NCI-H345 treated with DMSO at 0.1 percent for 48 hours (cell line): ENCODE measurements around the gene CFB.
"Not testable (repeated sequence)": the region's sequence is repeated elsewhere in the genome, so short reads cannot be mapped to it uniquely, and the experiment has no call there.

Experiments used
- DNase-seq: peaks from one replicate; lab custom pipeline; 2025; ENCODE audit not compliant: unreplicated experiment; lab: John Stamatoyannopoulos, UW

The CFB gene

DNA sequence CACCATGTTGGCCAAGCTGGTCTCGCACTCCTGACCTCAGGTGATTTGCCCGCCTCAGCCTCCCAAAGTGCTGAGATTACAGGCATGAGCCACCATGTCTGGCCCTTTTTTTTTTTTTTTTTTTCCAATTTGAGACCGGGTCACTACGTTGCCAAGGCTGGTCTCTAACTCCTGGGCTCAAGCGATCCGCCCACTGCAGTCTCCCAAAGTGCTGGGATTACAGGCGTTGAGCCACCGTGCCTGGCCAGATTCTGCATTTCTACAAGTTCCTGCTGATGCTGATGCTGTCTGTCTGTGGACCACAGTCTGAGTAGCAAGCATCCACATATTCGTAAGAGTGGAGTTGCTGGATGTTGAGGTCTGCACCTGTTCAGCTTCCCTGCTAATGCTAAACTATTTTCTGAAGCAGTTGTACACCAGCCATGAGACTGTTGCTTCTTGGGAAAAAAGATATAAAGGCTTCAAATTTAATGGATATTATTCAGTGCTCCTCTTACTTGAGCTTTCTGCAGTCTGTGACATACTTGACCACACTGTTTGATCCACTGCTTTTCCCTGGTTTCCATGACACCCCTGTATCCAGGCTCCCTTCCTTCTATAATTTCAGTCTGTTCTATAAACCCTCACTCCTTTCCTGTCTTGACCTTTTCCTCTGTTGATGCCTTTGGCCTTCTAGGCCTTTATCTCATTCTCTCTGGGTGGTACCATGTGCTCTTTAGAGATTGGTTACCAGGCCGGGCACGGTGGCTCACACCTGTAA is 33.9 kb upstream of the CFB start:
- no peak for DNase-seq

GRCh38 chr6:31915351-31915750 is 30.5 kb upstream of the CFB start:
- DNase-seq = no peak

DNA sequence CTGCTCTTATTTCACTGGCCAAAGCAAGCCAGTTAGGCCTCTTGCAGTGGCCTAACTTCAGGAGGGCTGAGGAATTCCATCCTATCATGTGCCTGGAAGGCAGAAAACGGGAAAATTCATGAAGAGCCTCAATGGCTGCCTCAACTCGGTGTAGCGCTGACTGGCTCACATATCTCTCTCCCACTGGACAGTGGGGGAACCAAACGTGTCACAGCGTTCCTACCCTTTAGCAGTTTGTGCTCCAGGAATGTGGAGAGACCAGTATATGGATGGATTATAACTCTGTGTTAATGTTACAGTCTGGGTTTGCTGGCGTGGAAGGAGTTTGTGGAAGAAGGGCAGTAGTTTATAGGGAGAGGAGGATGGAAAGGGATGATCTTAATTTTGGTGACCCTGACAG is 30.1 kb upstream of the CFB start:
- DNase-seq = no peak

DNA sequence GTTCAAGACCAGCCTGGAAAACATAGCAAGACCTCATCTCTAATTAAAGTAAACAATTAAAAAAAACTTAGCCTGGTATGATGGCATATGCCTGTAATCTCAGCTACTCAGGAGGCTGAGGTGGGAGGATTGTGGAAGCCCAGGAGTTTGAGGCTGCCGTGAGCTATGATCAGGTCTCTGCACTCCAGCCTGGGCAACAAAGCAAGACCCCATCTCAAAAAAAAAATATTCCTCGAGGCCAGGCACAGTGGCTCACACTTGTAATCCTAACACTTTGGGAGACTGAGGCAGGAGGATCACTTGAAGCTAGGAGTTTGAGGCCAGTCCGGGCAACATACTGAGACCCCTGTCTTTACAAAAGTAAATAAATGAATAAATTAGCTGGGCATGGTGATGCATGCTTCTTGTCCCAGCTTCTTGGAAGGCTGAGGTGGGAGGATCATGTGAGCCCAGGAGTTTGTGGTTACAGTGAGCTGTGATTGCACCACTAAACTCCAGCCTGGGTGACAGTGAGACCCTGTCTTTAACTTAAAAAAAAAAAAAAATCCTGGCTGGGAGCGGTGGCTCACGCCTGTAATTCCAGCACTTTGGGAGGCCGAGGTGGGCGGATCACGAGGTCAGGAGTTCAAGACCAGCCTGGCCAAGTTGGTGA is 27.7 kb upstream of the CFB start:
- no peak for DNase-seq

DNA sequence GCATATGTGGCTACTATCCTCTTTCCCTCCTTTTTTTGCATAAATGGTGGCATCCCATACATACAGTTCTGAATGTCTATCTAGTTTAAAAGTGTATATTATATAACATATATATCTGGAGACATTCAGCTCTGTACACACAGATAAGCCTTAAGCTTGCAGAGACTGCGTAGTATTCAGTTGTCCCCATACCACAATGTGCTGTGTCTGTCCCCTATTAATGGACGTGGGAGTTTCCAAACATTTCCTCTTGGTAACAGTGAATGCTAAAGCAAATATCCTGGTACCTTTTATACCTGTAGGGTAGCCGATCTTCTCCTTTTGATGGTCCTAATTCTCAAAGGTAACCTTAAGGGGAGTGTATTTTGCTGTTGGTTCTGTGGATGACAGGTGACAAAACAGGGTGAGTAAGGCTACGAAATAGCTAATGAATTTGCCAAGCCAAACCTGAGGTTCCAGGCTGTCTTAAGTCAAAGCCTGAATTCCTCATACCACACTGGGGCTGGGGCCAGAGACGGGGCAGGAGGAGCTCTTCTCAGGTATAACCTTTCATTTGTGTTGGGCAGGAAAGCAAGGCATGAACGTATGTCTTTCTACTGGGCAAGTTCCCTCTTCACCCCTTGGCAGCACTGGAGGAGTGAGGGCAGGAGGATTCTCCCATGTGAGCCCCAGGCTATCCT is 26.1 kb upstream of the CFB start:
- no peak for DNase-seq

DNA sequence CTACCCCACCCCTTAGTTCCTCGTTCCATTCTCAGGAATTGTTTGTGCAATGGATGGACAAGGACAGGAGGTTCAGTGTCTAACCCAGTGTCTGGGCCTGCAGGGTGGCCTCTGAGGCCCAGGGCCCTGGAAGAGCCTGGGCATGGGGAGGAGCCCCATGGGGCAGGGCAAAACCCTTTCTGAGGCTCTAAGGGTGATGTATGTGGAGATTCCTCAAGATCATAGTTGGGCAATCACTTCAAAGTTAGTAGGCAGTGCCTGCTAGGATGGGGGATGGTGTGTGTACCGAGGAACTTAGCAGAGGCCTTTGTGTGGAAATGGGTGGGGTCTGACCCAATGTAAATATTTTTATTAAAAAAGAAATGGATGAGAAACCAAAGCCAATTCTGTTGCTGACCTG is 25.1 kb upstream of the CFB start:
- DNase-seq = no peak

DNA sequence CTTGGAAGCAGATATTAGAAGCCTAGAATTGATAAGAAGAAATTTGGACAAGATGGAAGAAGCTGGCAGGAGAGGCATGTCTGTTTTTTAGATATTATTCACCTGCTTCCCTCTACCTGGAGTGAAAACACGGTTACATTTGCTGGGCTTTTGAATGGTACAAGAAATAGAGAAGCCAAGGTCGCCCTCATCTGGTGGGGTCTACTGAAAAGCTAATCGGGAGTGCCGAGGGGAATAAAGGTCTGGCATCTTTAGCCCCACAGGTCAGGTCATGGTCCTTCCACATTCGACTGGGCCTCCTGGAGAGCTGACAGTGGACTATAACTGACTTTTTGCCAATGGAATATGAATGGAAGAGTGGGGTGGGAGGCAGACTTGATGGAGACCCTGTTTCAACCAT is 23.0 kb upstream of the CFB start:
- DNase-seq = no peak

GRCh38 chr6:31927242-31927862 is 18.5 kb upstream of the CFB start, which contains the start of gene C2:
TSS of gene C2 (plus strand) at chr6:31927717. CDS start at chr6:31927753, 36 bp downstream.
- no peak for DNase-seq

DNA sequence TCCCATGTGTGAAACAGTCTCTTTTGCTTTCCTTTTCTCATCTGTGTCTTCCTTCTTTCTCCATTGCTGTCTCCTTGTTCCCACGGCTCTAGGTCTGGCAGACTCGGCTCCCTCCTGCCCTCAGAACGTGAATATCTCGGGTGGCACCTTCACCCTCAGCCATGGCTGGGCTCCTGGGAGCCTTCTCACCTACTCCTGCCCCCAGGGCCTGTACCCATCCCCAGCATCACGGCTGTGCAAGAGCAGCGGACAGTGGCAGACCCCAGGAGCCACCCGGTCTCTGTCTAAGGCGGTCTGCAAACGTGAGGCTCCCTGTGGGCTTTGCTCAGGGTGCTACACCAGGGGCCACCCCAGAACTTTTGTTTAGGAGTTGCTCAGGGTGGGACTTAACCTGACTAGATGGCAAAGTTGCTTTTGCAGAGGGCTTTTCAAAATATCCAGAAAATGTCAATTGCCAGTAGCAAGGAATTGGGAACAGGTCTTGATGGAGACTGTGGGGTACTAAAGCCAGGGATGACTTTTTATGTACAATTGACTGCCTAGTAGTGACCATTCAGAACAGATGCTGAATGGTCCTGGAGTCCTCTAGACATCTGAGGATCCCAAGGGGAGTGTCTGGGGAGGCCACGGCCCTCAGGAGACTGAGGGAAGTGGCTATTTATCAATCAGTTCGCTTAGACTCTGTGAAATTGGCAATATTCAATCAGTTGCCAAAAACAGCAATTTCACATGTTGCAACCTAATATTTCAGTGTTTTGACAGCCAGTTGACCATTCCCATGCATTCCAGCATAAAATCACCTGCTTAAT is 17.8 kb upstream of the CFB start:
- DNase-seq = no peak

- DNase-seq = no peak
Observed at GRCh38 chr6:31928672-31928939, 17.3 kb upstream of the CFB start.

DNA sequence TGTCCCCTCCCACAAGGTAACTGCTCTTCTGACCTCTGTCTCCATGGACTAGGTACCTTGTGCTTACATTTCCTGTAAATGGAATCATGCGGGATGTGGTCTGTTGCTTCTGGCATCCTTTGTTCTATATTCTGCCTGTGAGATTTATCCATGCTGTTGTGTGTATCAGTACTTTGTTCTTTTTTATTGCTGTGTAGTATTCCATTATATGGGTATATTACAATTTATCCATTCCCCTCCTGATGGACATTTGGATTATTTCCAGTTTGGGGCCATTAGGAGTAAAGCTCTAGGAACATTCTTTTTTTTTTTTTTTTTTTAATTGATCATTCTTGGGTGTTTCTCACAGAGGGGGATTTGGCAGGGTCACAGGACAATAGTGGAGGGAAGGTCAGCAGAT is 14.9 kb upstream of the CFB start:
- DNase-seq = no peak

- DNase-seq = not testable (repeated sequence)
Observed at GRCh38 chr6:31932137-31932536, 13.8 kb upstream of the CFB start.

DNA sequence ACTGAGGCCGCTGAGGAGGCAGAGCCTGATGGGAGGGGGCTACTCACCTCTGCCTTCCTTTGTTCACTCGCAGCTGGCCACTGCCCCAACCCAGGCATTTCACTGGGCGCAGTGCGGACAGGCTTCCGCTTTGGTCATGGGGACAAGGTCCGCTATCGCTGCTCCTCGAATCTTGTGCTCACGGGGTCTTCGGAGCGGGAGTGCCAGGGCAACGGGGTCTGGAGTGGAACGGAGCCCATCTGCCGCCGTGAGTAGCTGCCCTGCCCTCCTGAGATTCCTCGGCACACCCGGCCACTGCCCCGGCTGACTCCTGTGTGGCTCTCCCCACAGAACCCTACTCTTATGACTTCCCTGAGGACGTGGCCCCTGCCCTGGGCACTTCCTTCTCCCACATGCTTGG is 12.4 kb upstream of the CFB start:
- DNase-seq = no peak

DNA sequence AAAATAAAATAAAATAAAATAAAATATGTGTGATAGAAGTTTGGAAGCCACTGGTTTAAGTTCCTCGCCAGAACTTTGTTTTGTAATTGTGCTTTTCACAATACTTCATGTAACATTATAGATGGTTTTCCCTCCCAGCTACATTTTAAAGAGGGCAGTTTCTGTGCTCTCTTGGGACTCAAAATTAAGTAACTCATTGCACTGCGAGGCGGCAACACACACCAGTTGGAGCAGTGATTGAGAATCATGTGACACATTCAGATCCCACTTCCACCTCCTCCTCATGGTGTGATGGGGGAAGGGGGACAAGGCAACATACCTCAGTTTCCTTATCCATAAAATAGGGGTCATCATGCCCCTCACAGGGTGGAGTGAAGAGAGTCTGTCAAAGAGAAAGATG is 10.9 kb upstream of the CFB start:
- no peak for DNase-seq

GRCh38 chr6:31935823-31936222 is 10.1 kb upstream of the CFB start:
- no peak for DNase-seq

DNA sequence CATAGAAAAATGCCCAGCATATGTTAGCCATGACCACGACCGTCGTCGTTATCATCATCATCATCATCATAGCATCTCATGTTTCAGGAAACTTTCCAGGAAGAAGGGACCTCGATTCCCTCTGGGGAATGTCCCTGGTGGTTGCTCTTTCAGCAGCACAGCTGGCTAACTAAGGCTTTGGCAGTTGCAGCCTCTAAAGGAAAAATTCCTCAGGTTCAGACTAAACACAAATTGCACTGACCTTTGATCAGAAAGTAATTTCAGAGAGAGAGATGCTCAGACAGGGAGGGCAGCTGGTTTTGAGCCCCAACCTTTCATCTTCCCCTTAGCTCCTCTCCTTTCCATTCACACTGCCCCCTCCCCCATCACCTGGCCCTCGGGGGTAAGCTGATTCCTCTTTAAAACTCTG is 5.6 kb upstream of the CFB start:
- no peak for DNase-seq

GRCh38 chr6:31943742-31944141 is 2.2 kb upstream of the CFB start:
- no peak for DNase-seq

- DNase-seq = no peak
Observed at GRCh38 chr6:31945154-31945506, 765 bp upstream of the CFB start.

- no peak for DNase-seq
Observed at GRCh38 chr6:31946370-31946885, 533 bp downstream of the CFB start.

DNA sequence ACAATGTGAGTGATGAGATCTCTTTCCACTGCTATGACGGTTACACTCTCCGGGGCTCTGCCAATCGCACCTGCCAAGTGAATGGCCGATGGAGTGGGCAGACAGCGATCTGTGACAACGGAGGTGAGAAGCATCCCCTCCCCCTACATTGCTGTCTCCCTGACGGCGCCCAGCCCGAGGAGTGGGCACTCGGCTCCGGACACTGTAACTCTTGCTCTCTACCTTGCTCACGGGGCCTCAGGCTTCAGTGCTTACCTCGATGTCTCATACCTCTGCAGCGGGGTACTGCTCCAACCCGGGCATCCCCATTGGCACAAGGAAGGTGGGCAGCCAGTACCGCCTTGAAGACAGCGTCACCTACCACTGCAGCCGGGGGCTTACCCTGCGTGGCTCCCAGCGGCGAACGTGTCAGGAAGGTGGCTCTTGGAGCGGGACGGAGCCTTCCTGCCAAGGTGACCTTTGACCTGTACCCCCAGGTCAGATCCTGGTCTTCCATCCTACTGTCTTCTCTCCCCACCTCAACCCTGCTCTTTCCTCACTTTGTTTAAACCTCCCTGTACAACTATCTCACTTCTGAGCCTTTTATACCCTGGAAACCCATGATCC is 1.3 kb downstream of the CFB start:
- no peak for DNase-seq

DNA sequence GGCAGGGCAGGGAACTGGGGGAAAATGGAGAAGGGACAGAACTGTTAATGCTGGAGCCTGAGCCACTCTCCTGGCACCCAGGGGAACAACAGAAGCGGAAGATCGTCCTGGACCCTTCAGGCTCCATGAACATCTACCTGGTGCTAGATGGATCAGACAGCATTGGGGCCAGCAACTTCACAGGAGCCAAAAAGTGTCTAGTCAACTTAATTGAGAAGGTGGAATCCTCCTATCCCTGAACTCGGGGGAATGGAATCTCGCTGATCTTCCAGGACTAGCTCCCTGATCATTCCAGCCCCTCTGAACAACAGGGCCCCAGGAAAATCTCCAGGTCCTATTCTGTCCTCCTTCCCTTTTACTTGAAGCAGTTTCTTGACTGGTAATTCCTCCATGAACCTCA is 2.0 kb downstream of the CFB start:
- DNase-seq = no peak
